Measurements from ENCODE around the gene PGS1. TPM values are rescaled to one million over a fixed set of nuclear protein-coding genes. Genes with fewer than 3 reads are reported as not detected.

The PGS1 gene
- total RNA-seq, 1 donor from 2014 or later, result 19.8 TPM

- no peak for DNase-seq (ENCODE audit: low read depth in 2 of 2)
Observed at GRCh38 chr17:78362232-78362631, 16.2 kb upstream of the PGS1 start.

DNA sequence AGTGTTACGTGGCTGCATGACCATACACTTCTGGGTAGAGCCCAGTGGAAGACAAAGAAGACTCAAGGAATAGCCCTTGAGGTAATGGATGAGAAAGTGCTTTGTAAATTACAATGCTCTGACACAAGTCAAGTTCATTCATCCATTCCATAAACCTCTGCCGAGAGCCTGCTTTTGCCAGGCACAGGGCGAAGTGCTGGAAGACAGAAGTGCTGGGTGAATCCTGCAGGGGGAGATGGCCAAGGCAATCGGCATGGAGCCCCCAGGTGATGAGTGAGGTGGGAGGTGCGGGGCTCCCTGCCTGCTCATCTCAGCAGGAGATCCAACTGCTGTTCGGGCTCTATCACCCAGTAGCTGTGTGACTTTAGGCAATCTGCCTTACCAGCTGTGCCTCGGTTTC lies 15.8 kb upstream of the PGS1 start:
- no peak for DNase-seq (ENCODE audit: low read depth in 2 of 2)

DNA sequence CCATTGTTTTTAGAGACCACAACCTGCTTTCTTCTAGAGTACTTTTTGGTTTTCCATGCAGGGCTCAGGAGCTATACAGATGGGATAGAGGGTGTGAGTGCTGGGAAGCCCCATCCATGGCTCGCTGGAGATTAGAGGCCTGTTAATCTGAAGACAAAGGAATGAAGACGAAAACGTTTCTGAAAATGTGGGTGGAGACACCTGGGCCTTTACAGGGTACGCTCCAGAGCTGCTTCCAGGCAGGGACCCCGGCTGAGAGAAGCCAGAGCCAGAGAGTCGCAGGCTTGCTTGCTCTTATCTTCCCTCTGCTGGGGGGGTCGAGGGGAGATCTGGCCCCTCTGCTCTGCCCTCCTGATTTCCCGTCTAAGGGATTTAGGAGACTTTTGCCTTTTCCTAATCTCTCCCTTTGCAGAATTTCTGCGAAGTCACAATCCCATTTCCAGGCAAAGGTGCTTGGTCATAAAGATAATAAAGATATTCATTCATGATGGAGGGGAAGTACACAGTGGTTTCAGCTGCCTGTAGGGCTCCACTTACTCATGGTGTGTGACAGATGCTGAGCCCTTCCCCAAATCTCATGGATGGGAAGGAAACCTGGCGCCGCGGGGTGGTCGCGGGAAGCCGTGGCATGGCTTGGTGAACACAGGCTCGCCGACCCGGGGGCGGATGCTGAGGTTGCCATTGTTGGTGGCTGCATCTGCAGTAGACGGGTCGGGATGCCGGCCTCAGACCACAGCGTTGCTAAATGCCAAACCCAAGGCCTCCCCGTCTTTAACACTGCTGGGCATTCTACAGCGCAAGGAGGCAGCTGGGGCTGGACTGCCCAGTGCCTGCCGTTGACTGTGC lies 13.8 kb upstream of the PGS1 start:
- no peak for DNase-seq (ENCODE audit: low read depth in 2 of 2)

DNA sequence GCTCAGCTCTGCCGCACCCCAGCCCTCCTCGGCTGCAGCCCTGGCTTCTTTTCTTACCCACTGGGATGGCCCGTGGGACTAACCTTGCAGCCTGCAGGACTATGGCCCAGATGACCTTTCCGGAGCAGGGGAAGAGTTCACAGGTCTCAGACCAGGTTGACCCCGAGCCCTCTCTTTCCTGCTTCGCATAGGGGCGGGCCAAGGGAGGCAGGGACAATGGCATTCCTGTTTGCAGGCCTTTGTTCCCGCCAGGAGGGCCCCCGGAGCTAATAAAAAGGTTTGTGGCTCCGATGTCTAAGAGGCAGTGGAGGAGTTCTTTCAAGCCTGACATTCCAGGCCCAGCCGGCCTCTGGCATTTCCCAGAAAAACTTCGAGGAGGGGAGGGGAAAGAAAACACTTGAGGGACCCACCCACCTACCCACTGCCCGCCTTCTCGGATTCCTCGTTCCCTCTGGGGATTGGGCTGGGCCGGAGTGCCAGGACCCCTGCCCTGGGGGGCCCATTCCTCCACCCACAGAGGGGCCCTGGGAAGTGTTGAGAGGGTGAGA lies 12.8 kb upstream of the PGS1 start:
- DNase-seq (ENCODE audit: low read depth in 2 of 2), result no peak

GRCh38 chr17:78366109-78366848 lies 12.2 kb upstream of the PGS1 start:
- no peak for DNase-seq (ENCODE audit: low read depth in 2 of 2)

GRCh38 chr17:78367193-78367592 lies 11.3 kb upstream of the PGS1 start:
- no peak for DNase-seq (ENCODE audit: low read depth in 2 of 2)

DNA sequence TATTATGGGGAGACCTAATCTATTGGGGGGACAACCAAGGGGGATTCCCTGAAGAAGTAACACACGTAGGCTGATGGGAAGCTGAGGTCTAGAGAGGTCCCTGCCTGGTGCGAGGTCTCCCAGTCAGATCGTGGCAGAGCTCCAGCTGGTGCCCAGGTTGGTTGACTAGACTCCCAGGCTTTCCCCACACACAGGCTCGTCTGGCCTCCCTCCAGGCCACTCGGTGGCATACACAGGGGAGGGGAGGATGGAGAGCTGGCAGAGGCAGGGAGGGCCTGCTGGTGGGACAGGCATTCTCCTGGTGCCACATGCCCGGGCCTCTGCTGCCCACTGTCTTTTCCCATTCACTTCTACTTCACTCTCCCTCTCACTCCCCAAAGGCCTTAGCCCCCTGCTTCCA lies 10.1 kb upstream of the PGS1 start:
- no peak for DNase-seq (ENCODE audit: low read depth in 2 of 2)

GRCh38 chr17:78368854-78369495 lies 9.5 kb upstream of the PGS1 start:
- DNase-seq (ENCODE audit: low read depth in 2 of 2), result no peak

GRCh38 chr17:78369791-78370381 lies 8.6 kb upstream of the PGS1 start:
- no peak for DNase-seq (ENCODE audit: low read depth in 2 of 2)

DNA sequence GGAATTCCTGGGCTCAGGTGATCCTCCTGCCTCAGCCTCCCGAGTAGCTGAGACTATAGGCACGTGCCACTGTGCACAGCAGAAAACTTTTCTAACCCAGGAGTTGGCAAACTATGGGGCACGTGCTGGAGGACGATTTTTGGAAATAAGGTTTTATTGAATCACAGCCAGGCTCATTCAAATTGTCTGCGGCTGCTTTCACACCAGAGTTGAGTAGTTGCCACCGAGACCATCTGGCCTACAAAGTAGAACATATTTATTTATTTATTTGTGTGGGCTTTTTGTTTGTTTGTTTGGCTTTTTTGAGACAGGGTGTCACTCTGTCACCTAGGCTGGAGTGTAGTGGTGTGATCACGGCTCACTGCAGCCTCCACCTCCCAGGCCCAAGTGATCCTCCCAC lies 7.4 kb upstream of the PGS1 start:
- DNase-seq (ENCODE audit: low read depth in 2 of 2), result no peak

DNA sequence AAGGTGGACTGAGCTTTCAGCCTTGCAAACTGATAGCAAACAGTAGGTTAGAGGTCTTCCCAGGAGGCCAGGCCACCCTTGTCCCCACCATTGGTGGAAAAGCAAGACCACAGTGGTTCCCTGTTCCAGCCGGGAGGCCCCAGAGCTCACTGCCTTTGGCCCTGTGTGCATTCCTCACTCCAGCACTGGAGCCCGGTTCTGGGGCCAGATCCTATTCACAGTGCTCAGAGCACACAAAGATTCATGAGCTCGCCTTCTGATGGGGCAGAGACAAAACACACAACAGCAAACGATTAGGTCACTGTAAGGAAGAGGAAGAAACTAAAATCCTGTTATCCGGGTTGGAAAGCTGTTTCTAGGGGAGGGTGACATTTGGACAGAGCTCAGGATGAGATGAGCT lies 5.6 kb upstream of the PGS1 start:
- DNase-seq (ENCODE audit: low read depth in 2 of 2), result no peak

GRCh38 chr17:78374189-78374588 lies 4.3 kb upstream of the PGS1 start:
- DNase-seq (ENCODE audit: low read depth in 2 of 2), result no peak

GRCh38 chr17:78374631-78375274 lies 3.7 kb upstream of the PGS1 start:
- DNase-seq (ENCODE audit: low read depth in 2 of 2), result peak in 1 of 2 donors; percentile 93

DNA sequence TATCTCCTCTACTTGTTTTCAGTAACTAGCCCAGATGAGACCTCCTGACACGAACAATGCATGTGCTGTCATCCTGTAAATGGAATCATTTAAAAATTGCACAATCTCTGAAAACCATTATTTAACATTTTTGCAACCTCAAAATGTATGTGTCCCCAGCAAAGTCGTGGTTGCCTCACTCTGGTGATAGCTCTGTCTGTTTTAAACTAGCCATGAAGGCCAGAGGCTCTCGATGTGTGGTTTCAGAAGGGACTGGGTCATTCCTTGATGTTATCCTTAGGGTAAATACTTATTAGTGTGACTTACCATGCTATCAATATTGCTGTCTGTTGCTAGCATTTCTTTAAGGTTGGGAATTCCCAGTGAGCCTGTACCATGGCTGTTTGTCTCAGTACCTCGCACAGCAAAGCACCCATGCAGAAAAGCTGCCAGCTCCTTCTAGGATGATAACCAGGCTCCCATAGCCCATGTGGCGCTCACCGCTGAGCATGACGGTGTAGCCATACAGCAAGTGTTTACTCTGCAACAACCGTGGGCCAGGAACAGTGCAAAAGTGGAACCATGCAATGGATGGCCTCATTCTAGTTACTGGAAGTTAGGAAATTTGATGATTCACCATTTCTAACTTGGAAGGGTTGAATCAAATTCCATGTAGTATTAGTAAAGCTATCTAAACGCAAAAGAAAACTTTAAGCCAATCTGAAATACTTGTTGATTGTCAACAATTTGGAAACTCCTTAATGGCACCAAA lies 2.9 kb upstream of the PGS1 start:
- DNase-seq (ENCODE audit: low read depth in 2 of 2), result peak in 1 of 2 donors; percentile 68

- no peak for DNase-seq (ENCODE audit: low read depth in 2 of 2)
Observed at GRCh38 chr17:78376161-78376560, 2.3 kb upstream of the PGS1 start.

DNA sequence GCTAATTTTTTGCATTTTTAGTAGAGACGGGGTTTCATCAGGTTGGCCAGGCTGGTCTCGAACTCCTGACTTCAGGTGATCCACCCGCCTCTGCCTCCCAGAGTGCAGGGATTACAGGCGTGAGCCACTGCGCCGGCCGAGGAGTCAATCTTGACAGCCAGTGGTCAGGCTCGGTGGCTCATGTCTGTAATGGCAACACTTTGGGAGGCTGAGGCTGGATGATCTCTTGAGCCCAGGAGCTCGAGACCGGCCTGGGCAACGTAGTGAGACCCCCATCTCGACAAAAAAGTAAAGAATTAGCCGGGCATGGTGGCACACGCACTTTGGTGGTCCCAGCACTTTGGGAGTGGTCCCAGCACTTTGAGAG lies 608 bp upstream of the PGS1 start:
- no peak for DNase-seq (ENCODE audit: low read depth in 2 of 2)

DNA sequence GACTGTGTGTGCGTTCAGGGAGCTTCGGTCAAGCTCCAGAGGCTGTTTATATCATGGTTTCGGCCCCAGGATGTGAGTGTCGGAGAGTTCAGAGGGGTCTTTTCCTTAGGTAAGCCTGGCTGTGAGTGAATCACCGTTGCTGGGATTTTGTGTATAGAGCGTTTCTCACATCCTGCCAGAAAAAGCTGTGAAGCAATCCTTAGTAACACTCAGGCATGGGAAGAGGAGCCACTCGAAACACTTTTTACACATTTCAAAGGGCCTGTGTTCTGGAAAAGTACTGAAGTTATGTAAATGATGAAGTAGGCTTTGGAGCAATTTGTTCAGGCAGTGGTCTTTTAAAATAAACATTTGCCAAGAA lies 662 bp downstream of the PGS1 start:
- peak; percentile 95 to 99 for DNase-seq (ENCODE audit: low read depth in 2 of 2)

GRCh38 chr17:78380370-78380769 lies 1.9 kb downstream of the PGS1 start:
- no peak for DNase-seq (ENCODE audit: low read depth in 2 of 2)

- peak in 1 of 2 donors; percentile 71 for DNase-seq (ENCODE audit: low read depth in 2 of 2)
Observed at GRCh38 chr17:78381601-78382232, 3.3 kb downstream of the PGS1 start.
